Epidermal melanocyte (primary cell): ENCODE results near the gene FREM3.

Experiments
- DNase-seq: peaks from one replicate; pipeline ENCODE4 v3.0.0; 2011; ENCODE audit warnings: low spot score; ENCODE audit not compliant: insufficient read length

Gene FREM3

GRCh38 chr4:143668930-143669552, 31.4 kb downstream of the FREM3 start:
- DNase-seq: no peak

DNA sequence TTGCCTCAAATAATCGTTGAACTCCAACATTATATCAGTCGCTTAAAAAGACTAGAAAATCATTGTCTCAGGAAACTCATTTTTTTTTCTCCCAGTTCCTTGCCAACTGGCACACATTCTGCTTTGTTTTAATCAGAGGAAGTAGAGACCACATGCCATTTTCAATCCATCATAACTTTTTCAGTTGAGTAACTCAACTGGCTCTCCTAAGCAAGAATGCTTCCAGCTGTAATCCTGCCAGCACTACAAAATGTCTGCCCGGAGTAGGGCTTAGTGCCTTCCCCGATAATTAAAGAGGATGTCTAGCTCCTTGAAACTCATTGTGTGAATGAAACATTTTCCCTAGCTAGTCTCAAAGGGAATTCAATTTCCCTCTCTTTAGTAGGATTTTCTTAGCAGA, 33.0 kb downstream of the FREM3 start:
- no peak for DNase-seq

- no peak for DNase-seq
Observed at GRCh38 chr4:143658336-143658735, 42.1 kb downstream of the FREM3 start.

DNA sequence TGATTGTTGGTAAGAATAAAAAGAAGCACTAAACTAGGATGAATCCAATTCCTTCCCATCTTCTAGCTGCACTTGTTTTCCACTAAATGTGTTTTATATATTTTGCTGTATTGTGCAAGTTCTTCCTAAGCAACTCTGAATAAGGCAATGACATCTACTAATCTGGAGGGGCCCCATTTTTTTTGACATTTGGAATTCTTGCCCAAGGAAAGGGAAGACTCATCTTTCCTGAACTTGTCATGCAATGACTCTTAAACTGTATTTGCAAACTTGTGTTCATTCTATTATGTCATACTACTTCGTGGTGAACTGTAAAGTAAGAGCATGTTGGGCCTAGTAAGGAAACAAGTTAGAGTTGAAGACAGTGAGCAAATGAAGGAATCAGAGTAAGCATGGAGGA, 45.9 kb downstream of the FREM3 start:
- no peak for DNase-seq

- no peak for DNase-seq
Observed at GRCh38 chr4:143653031-143653430, 47.4 kb downstream of the FREM3 start.

DNA sequence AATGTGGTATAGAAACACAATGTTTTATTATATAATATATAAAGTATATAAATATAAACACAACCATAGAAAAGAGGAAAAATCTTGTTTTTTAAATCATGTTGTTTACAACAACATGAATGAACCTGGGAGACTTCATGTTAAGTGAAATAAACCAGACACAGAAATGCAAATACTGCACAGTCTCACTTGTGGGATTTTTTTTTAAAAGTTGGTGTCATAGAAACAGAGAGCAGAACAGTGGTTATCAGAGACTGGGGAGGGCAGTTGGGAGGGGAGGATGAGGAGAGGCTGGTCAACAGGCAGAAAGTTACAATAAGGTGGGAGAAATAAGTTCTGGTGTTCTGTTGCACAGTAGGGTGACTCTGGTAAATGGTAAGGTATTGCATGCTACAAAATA, 57.1 kb downstream of the FREM3 start:
- DNase-seq: no peak

GRCh38 chr4:143642611-143643010, 57.9 kb downstream of the FREM3 start:
- no peak for DNase-seq

DNA sequence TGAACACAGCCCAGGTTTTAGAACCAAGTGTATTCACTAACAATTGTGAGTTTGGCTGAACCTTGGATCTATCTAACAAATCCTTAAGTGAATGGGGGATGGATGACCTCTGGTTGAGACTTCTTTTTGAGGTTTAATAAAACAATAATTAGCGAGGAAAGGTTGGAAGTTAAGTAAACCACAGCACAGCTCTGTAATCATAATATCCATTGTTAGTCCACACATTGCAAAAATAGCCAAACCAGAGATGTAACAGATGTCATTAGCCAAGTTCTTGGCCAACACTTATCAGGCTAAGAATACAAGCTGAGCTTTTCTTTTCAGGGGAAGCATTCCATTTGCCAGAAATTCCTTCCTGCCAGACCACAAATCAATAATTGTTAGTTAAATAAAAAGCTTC, 59.1 kb downstream of the FREM3 start:
- DNase-seq: no peak

DNA sequence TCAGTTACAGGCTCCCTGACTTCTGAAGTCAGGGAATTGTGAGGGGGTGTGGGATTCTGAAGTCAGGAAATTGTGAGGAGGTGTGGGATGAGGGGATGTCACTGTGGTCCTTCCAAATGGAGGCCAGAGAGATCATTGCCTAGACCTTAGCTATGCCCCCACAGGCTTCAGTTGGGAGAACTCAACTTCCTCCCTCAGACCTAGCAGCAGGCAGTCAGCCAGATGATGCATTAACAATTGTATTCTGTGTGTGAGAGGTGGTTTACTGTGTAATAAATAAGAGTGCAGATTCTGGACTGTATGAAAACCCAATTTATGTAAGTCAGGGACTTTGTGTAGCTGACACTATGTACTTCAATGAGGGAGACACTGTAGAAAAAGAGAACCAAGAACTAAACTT, 65.7 kb downstream of the FREM3 start:
- no peak for DNase-seq

- DNase-seq: no peak
Observed at GRCh38 chr4:143633833-143634232, 66.6 kb downstream of the FREM3 start.

DNA sequence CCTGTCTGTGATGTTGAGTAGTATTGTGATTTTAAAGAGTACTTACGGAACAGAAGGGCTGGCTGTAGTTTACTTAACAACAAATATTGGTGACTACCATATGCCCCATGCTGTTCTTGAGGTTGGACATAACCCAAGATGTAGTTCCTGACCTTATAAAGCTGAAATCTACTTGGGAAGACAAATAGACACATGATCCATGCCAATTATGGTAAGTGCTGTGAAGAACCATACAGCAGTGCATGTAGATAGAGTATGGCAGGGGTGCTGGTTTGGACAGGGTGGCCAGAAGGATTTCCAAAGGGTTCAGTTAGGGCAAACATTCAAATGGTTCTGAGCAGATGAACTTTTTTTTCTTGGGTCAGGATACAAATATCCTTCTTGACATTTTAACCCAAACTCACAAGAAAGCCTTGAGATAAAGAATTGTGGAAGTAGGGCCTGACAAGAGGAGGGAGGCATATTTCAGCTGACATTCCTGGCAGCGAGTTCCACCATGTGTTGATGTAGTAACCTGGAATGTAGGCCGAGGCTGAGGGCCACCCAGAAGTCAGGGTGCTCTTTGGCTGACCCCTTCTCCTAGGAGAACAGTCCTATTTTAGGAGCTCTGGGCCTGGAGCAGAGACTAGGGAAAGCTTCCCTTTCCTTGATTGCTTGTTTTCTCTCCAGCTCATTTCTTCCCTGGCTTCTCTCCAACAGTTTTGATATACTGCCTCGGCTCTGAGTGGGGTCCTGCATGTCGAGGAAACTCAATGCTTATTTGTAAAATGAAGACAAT, 74.2 kb downstream of the FREM3 start:
- DNase-seq: no peak

GRCh38 chr4:143625632-143626031, 74.8 kb downstream of the FREM3 start:
- DNase-seq: no peak

- no peak for DNase-seq
Observed at GRCh38 chr4:143623896-143624295, 76.6 kb downstream of the FREM3 start.

DNA sequence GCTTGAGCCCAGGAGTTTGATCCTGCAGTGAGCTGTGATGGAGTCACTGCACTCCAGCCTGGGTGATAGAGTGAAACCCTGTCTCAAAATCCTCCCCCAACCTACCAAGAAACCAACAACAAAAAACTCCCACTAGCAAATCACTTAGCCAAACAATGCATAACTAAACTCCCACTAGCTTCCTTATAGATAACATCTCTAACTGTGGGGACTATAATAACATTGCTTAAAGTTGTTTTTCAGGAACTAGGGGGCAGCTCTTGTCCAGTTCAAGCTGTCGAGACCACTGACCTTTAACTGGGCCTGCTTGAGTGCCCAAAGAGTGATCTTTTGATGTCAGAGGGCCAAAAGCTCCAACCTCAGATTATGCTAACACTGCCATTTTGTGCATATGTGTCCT, 81.7 kb downstream of the FREM3 start:
- no peak for DNase-seq

DNA sequence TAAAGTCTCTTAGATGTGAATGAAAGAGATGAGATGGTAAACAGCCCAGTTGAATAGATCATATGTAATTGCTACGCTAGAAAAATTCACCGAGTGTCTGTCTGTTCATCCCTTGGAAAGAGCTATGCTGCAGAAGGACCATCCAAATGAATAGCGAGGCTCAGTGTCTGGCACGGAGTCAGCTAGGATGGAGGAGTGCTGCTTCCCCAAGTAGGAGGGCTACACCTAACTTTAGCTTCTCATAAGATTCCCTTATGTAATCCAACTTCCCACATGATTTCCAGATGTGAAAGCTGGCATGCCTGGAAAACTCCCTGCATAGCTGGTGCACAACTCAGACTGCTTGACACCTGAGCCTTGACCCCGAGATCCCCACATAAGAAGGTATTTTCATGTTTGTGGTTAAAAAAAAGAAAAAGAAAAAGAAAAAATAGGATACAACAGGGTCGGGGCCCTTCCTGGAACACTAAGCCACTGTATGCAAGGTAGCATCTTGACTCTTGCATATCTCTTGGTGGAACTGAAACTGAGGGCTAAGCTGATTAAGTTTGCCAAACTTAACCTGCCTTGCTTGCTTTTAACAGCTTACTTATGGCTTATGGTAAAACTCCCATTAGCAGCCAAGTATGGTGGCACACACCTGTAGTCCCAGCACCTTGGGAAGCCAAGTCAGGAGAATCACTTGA, 82.3 kb downstream of the FREM3 start:
- no peak for DNase-seq

DNA sequence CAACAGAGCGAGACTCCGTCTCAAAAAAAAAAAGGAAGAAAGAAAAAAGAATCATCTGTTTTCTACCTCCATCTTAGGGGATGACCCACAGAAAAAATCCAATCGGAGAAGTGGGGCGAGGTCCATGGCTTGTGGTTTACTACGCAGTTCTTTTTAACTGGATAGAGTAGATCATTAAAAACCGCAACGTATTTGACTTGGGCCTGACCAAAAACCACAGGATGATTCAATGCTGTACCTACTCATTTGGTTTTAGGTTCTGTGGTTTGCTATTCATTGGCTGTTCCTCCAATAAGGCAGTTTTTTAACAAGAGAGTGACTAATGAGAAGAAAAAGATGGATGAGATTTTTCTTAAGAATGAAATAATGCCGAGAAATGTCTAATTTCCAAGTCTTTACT, 83.7 kb downstream of the FREM3 start:
- DNase-seq: no peak

DNA sequence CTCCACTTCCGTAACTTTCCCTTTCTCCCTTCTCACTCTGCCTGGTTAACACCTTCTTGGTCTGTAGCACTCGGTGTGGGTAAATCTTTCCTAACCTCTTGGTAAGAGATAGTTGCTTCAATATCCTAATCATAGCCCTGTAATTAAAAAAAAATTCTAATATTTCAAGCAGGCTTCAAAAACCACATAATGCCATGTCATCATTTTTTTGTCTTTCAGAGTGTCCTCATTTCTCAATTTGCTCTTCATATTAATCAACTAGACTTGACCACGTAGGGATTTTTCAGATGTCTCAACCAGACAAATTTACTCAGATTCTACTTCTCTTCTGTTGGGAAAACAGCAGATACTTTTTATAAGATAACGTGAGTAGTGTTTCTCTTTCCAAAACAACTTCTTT, 91.0 kb downstream of the FREM3 start:
- DNase-seq: no peak

DNA sequence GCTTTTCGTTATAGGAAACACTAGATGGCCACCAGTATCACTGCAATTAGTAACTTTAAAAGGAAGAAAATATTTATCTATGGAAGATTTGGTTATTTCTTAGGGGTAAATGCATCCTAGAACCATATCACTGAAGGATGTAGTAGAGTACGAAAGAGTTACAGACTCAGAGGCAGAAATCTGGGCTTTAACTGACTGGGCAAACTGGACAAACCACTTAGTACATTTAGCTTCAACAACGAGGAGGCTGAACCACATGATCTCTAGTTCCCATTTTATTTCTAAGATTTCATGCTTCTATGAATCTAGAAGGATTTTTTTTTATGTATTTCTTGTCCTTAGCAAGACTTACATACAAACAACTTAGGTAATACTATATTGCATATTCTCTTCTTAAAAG, 94.0 kb downstream of the FREM3 start:
- DNase-seq: no peak

DNA sequence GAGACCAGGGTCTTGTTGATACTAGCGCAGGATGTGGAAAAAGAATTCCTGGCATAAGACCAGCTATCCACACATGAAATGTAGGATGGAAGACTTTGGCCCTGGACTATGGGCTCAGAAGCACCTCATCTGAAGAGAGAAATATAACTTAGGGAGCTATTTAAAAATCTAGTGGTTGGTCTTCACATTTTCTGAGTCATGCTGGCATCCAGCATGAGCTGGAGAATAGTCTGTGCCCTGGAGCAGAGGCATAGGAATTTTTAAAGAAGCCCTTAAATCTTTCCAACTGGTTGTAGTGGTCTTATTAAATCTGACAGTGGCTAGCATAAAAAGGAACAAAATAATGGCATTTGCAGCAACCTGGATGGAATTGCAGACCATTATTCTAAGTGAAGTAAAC, 100.6 kb downstream of the FREM3 start:
- no peak for DNase-seq

- DNase-seq: no peak
Observed at GRCh38 chr4:143598816-143599215, 101.7 kb downstream of the FREM3 start.

DNA sequence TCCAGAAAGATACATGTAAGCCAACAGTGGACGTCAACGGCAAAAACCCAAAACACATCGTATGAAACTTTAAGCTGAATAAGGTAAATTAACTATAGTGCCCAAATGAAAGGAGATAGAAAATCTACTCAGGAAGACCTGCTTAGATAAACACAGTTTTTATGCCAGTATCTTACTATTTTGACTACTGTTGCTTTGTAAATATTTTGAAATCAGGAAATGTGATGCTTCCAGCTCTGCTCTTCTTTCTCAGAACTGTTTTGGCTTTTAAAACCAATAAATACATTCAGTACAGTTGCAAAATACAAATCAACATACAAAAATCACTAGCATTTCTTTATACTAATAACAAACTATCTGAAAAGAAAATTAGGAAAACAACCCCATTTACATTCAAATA, 103.2 kb downstream of the FREM3 start:
- DNase-seq: no peak

DNA sequence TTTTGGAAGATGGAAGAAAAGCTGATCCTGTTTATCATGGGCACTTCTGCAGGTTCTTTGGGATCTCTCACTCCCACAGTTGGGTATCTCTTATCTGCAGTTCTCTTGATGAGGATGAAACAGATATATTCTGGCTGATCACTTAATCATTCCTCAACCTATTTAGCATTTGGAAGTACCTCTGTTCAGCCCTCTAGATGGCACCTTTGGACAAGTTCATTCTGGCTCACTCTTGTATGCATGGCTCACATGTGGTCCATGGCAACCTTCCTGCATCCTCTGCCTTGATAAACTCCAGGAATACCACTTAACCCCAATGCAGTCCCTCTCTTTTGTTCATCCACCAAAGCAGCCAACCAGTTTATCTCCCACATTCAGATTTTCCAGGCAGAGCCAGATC, 112.8 kb downstream of the FREM3 start:
- no peak for DNase-seq

DNA sequence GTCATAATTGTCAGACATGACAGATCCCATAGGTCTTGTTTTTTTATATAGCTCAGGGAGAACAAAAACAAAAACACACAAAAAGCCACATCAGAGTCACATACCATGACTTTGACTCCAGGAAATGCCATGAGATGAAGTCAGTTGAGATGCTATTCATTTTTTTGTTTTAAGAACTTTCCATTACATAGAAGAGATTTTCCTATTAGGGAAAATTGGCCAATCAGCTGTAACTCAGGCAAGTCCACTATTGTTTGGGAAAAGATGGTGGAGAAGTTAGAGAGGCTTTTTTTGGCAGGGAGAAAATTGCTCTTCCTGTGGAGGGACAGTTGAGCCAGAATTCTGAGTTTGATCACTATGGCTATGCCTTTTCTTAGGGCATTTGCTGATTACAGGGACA, 114.4 kb downstream of the FREM3 start:
- no peak for DNase-seq
